Measurements from ENCODE around the gene PITRM1. TPM values are rescaled to one million over a fixed set of nuclear protein-coding genes. Genes with fewer than 3 reads are reported as not detected.

PITRM1 gene
- polyA plus RNA-seq, 2 of the 4 experiments (the other 2 are of a cell fraction): 45.9 to 64.5 TPM

DNA sequence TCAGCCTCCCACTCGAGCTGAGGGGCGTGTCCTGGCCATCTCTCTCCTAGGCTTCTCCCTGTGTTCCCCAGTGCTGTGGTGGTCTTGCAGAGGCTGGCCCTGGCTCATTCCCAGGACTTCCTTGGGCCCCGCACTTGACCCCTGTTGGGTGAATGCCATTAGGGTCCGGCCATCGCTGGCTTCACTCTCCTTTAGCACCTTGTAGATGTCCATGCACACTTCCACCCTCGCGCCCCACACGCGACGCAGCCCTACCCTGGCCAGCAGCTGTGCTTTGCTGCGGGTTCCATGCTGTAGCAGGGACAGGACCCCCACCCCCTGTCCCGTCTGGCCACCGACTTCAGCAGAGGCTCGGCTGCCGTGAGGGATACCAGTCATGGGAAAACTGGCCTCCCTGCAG is 46.3 kb downstream of the PITRM1 start:
- ATAC-seq (no peak), FAIRE-seq (no peak), DNase-seq (ENCODE audit: low read depth in 1 of 2, low spot score in 1 of 2) (no peak)
- no peak overlapping the region for H3K4me2 ChIP-seq
- POLR2A ChIA-PET: no interaction called here
- TF ChIP-seq HDAC2 (IDR thresholded peaks at IDR 0.05) (no peak), BCL3 (IDR thresholded peaks at IDR 0.05) (no peak), HES2 (IDR thresholded peaks at IDR 0.05) (no peak), ATOH8 (CRISPR knock-in tag; IDR thresholded peaks at IDR 0.05; ENCODE audit: low read depth) (no peak), HMGXB4 (CRISPR knock-in tag; IDR thresholded peaks at IDR 0.05; ENCODE audit: borderline replicate concordance) (no peak), POLR2A (IDR thresholded peaks at IDR 0.05; ENCODE audit: low read length) (no peak), HEYL (CRISPR knock-in tag; IDR thresholded peaks at IDR 0.05) (no peak), ZFP36 (IDR thresholded peaks at IDR 0.05; ENCODE audit: borderline replicate concordance, partially characterized antibody) (no peak), PHF8 (IDR thresholded peaks at IDR 0.05; ENCODE audit: borderline replicate concordance, low read depth) (no peak), MAX (IDR thresholded peaks at IDR 0.05) (no peak), CHD4 (IDR thresholded peaks at IDR 0.05; ENCODE audit: borderline replicate concordance) (no peak), EHF (CRISPR knock-in tag; IDR thresholded peaks at IDR 0.05) (no peak), EP300 (IDR thresholded peaks at IDR 0.05) (no peak), POLR2AphosphoS2 (conservative IDR thresholded peaks at IDR 0.05; ENCODE audit: low read length) (no peak), NR3C1 (IDR thresholded peaks at IDR 0.05) (no peak), MAZ (IDR thresholded peaks at IDR 0.05; ENCODE audit: borderline replicate concordance, low read depth, low read length) (no peak), RNF2 (IDR thresholded peaks at IDR 0.05; ENCODE audit: borderline replicate concordance, low read depth) (no peak), TFCP2L1 (CRISPR knock-in tag; IDR thresholded peaks at IDR 0.05) (no peak)
- TF ChIP-seq, protein P1, sequence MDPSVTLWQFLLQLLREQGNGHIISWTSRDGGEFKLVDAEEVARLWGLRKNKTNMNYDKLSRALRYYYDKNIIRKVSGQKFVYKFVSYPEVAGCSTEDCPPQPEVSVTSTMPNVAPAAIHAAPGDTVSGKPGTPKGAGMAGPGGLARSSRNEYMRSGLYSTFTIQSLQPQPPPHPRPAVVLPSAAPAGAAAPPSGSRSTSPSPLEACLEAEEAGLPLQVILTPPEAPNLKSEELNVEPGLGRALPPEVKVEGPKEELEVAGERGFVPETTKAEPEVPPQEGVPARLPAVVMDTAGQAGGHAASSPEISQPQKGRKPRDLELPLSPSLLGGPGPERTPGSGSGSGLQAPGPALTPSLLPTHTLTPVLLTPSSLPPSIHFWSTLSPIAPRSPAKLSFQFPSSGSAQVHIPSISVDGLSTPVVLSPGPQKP (IDR thresholded peaks at IDR 0.05; ENCODE audit: low read depth, low read length): no peak
- TF ChIP-seq, protein P2, sequence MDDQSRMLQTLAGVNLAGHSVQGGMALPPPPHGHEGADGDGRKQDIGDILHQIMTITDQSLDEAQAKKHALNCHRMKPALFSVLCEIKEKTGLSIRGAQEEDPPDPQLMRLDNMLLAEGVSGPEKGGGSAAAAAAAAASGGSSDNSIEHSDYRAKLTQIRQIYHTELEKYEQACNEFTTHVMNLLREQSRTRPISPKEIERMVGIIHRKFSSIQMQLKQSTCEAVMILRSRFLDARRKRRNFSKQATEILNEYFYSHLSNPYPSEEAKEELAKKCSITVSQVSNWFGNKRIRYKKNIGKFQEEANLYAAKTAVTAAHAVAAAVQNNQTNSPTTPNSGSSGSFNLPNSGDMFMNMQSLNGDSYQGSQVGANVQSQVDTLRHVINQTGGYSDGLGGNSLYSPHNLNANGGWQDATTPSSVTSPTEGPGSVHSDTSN (IDR thresholded peaks at IDR 0.05): no peak
- no peak overlapping the region for H3K4me3 ChIP-seq
- peaks cover 25% of the 10 kb centered on the region for H3K4me1 ChIP-seq
- no peaks in the 10 kb centered on the region for H3K9me3 ChIP-seq
- WGBS (ENCODE audit: missing lambda C conversion rate): 94% methylated on average over 13 of the region's 15 CpGs
- CTCF ChIA-PET: interaction anchor here (0.7 kb wide), 1 partner anchor 82 kb away, joined by 3 read pairs; no protein-coding TSS in a partner anchor
- H3K27ac ChIP-seq: peak overlapping the region in 1 of 2 experiments; percentile 37; a peak in 3 of 6 replicates
